OCI-LY3 (cell line): Measurements from ENCODE around the gene FEV.

Experiments used
- H2AFZ ChIP-seq: fragments of 200-600, 300-600 bp; shearing (Covaris generic); 2 replicates; pipeline ENCODE4 v1.6.0; 2014; ENCODE audit warnings: antibody characterized with exemption, low read depth, low read length
- H3K27ac ChIP-seq: fragments of 200-600, 300-600 bp; sonication (generic); 2 replicates; pipeline ENCODE4 v1.5.1; 2014; ENCODE audit warnings: mild to moderate bottlenecking, low read length, moderate library complexity, mixed read lengths
- H3K27me3 ChIP-seq: fragments of 200-600, 300-600 bp; sonication (generic); 2 replicates; pipeline ENCODE4 v1.6.1; 2014; ENCODE audit warnings: low read depth, low read length, mixed read lengths
- H3K36me3 ChIP-seq: fragments of 200-600, 300-600 bp; sonication (generic); replicated peaks from 2 replicates; pipeline ENCODE3; 2014; ENCODE audit warnings: low read depth, low read length, mixed read lengths
- H3K4me1 ChIP-seq: fragments of 300-600, 200-600 bp; sonication (generic); 2 replicates; pipeline ENCODE4 v1.6.1; 2014; ENCODE audit warnings: low read length, mixed read lengths
- H3K4me2 ChIP-seq: fragments of 200-600, 300-600 bp; sonication (generic); 2 replicates; pipeline ENCODE4 v1.6.1; 2014; ENCODE audit warnings: low read length, mixed read lengths
- H3K4me3 ChIP-seq: fragments of 300-600, 200-600 bp; sonication (generic); 2 replicates; pipeline ENCODE4 v1.5.1; 2014; ENCODE audit warnings: antibody characterized with exemption, mild to moderate bottlenecking, low read length, moderate library complexity
- H3K79me2 ChIP-seq: fragments of 300-600, 200-600 bp; shearing (Covaris generic); 2 replicates; pipeline ENCODE4 v1.6.1; 2014; ENCODE audit warnings: mild to moderate bottlenecking, low read length, mixed read lengths
- H3K9ac ChIP-seq: fragments of 300-600, 200-600 bp; shearing (Covaris generic); 2 replicates; pipeline ENCODE4 v1.6.0; 2014; ENCODE audit warnings: mild to moderate bottlenecking, low read length, moderate library complexity
- H3K9me3 ChIP-seq: fragments of 200-600, 300-600 bp; shearing (Covaris generic); 2 replicates; pipeline ENCODE4 v1.6.1; 2014; ENCODE audit warnings: low read length, mixed read lengths; ENCODE audit not compliant: insufficient read depth
- H4K20me1 ChIP-seq: fragments of 200-600, 300-600 bp; sonication (generic); 2 replicates; pipeline ENCODE4 v1.6.1; 2016; ENCODE audit warnings: low read length, mixed read lengths; ENCODE audit not compliant: insufficient read depth
- CTCF ChIP-seq: fragments of 200-600, 300-600 bp; sonication (generic); IDR thresholded peaks from 2 replicates; pipeline ENCODE4 v1.5.1; 2014; ENCODE audit warnings: antibody characterized with exemption, low read length, low read depth
- EZH2phosphoT487 ChIP-seq: fragments of 200-600 bp; shearing (Covaris generic); IDR thresholded peaks from 2 replicates; pipeline ENCODE4 v1.6.1; 2018; ENCODE audit warnings: antibody characterized with exemption, mixed run types, low read depth

Gene FEV

DNA sequence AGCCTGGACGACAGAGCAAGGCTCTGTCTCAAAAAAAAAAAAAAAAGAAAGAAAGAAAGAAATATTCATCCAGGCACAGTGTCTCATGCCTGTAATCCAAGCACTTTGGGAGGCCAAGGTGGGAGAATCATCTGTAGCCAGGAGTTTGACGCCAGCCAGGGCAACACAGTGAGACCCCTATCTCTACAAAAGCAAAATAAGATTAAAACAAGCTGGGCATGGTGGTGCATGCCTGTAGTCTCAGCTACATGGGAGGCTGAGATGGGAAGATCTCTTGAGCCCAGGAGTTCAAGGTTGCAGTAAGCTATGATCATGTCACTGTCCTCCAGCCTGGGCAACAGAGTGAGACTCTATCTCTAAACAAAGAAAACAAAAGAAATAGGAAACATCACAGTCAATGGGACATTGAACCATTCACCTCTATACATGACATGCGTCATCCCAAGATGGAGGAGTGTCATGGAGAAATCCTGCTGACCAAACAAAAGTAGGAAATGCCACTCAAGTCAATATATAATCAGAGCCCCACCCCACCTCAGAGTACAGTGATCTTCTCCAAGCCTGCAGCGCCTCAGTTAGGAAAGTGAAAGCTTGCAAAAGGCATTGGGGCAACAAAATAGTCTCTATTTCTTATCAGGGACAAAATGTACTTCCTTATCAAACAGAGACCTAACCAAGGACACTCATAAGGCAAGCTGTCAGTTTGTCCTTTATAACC is 9.8 kb downstream of the FEV start:
- Histone ChIP-seq H3K36me3 (no peaks in the 10 kb centered on the region), H3K4me2 (no peak overlapping the region), H3K4me3 (no peak overlapping the region), H2AFZ (no peak overlapping the region), H4K20me1 (no peaks in the 10 kb centered on the region), H3K27ac (no peak overlapping the region), H3K79me2 (no peaks in the 10 kb centered on the region), H3K27me3 (peaks cover 16% of the 10 kb centered on the region), H3K9me3 (no peaks in the 10 kb centered on the region), H3K9ac (no peak overlapping the region), H3K4me1 (peaks cover 5% of the 10 kb centered on the region)
- no peak for TF ChIP-seq CTCF
- no peak for TF ChIP-seq EZH2phosphoT487

DNA sequence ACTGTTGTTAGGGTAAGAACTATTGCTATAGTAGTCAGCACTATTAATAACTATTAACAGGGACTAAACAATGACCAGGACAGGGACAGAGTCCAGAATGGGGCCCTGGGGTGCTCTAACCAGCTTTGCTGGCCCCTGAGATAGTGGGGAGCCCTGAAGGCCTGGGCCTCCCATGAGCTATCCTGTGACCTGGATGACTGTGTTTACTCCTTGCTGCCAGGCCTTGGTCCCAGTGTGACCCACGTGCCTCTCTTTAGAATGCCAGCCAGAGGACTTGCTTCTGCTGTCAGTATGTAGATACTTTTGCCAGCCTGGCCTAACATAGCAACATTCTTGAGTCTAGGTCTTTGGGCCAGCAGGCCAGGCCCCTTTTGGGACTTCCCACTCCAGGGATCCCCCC is 14.1 kb downstream of the FEV start:
- H3K4me1 ChIP-seq: no peaks in the 10 kb centered on the region
- H3K79me2 ChIP-seq: no peaks in the 10 kb centered on the region
- H3K4me3 ChIP-seq: no peak overlapping the region
- no peak for TF ChIP-seq CTCF
- no peak for TF ChIP-seq EZH2phosphoT487
- H3K27ac ChIP-seq: no peak overlapping the region
- H3K9ac ChIP-seq: no peak overlapping the region
- no peaks in the 10 kb centered on the region for H3K36me3 ChIP-seq
- no peak overlapping the region for H3K4me2 ChIP-seq
- H3K27me3 ChIP-seq: peaks cover 13% of the 10 kb centered on the region
- H4K20me1 ChIP-seq: no peaks in the 10 kb centered on the region
- no peaks in the 10 kb centered on the region for H3K9me3 ChIP-seq
- H2AFZ ChIP-seq: no peak overlapping the region

- no peaks in the 10 kb centered on the region for H3K36me3 ChIP-seq
- no peaks in the 10 kb centered on the region for H3K4me1 ChIP-seq
- H2AFZ ChIP-seq: no peak overlapping the region
- no peaks in the 10 kb centered on the region for H3K79me2 ChIP-seq
- H3K4me2 ChIP-seq: no peak overlapping the region
- H3K27me3 ChIP-seq: no peaks in the 10 kb centered on the region
- no peak overlapping the region for H3K4me3 ChIP-seq
- no peaks in the 10 kb centered on the region for H4K20me1 ChIP-seq
- no peaks in the 10 kb centered on the region for H3K9me3 ChIP-seq
- H3K27ac ChIP-seq: no peak overlapping the region
- no peak for TF ChIP-seq CTCF
- no peak for TF ChIP-seq EZH2phosphoT487
- no peak overlapping the region for H3K9ac ChIP-seq
These were observed 20.8 kb downstream of the FEV start for GRCh38 chr2:218964041-218964771.

- peaks cover 4% of the 10 kb centered on the region; the same call in 1 of the 2 replicates for H3K4me1 ChIP-seq
- H3K27ac ChIP-seq: no peak overlapping the region
- no peak overlapping the region for H2AFZ ChIP-seq
- no peak for TF ChIP-seq CTCF
- TF ChIP-seq EZH2phosphoT487: no peak
- H3K4me3 ChIP-seq: no peak overlapping the region
- no peak overlapping the region for H3K9ac ChIP-seq
- no peaks in the 10 kb centered on the region for H3K36me3 ChIP-seq
- no peaks in the 10 kb centered on the region for H4K20me1 ChIP-seq
- no peaks in the 10 kb centered on the region for H3K79me2 ChIP-seq
- no peak overlapping the region for H3K4me2 ChIP-seq
- no peaks in the 10 kb centered on the region for H3K9me3 ChIP-seq
- no peaks in the 10 kb centered on the region for H3K27me3 ChIP-seq
These were observed 21.4 kb downstream of the FEV start for GRCh38 chr2:218963601-218964000.
